ENCODE data around the gene CRYL1.

The CRYL1 gene

DNA sequence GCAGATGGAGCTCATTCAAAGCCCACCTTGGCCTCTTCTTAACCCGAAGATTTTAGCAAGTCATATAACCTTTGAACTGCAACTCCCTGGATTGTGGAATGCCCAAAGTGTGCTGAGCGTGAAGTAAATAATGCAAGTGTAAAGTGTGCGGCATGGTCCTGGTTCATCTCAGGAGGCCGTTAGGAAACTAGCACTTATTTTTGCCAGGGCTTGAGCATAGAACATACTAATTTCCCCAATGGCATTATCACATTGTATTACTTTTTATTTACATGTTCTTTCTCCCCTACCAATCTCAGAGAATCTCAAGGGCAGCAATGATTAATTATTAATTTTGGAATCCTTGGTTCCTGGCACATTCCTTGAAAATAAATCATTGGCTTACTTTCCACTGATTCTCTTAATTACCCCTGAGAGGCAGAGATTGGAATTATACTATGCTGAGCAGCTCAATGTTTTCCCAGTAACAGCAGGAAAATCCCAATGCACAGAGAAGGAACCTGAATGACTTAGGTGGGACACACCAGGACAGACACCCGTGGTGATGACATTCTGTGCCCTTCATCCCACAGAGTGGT lies 164.7 kb downstream of the CRYL1 start:
- DNase-seq = no peak

DNA sequence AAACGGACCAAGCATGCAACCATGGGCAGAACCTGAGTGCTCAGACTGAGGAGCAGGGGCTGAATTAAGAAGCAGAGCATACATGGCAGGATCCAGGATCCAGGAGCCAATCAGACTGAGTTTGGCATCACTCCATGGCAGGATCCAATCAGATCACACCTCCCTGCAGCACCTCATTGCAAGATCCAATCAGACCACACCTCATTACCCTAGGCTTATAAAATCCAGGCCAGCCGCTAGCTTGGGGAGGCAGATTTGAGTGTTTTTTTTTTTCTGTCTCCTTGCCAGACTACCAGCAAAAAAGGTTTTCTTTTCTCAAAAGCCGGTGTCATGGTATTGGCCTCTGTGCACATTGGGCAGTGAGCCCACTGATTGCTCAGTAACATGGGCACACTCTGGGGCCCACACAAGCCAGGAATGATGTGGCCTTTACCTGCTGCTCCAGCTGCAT lies 165.6 kb downstream of the CRYL1 start:
- DNase-seq = no peak

DNA sequence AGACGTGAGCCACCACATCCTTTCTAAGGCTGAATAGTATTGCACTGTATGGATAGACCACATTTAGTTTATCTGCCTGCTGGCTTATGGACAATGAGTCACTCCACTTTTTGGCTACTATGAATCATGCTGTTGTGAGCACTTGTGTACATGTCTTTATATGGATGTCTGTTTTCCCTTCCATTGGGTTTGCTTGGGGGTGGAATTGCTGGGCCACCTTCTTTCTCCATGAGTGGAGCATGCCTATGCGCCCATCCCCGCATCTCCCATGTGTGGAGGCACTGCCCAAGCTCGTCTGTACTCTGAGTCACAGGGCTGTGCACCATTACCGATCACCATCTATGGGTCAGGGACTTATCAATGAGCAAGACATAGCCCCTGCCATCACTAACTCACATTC lies 166.3 kb downstream of the CRYL1 start:
- no peak for DNase-seq

DNA sequence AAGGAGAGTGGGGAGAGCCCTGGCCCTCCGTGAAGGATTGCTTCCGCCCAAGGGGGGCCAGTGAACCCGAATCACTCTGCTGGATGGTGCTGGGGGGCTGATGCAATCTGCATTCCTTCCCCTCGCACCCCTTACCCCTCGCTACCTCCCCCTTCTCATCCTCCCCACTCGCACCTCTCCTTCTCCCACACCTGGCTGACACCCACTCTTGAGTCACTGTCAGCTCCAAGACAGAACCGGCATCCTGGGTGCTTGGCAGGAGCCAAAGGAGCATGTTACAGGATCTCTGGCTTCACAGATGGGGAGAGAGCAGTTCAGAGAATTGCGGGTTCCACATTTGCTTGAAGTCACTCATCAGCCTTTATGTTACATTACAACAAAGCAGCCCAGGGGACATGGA lies 167.6 kb downstream of the CRYL1 start:
- DNase-seq = no peak

DNA sequence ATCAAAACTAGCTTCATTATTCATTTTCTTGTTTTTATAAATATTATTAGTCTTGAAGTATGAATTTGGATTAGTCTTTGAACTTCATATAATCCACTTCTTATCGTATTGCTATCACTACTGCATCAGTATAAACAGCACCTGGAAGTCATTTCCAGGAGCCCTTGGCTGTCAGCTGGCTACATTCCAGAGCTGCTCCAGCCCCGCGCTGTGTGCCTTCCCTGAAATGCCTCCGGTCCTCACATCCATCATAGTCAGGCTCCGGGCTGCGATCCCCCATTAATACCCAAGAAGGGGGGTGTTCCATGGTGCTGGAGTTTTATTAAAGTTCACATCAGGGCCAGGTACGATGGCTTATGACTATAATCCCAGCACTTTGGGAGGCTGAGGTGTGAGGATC lies 169.2 kb downstream of the CRYL1 start:
- DNase-seq = no peak

DNA sequence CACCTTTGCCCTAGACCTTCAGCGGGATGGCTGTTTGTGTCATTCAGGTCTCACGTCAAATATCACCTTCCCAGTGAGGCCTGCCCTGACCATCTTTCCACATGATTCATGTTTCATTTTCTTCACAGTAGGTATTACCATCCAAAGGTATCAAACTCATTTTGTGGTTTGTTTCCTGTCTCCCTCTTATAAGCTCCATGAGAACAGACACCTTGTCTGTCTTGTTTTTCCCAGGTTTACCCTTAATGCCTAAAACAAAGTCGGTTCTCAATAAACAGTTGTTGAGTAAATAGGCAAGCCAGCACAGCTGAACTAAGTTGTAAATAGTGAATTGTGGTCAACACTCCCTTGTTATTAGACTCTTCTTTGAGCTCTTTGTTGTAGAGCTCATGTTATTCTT lies 170.9 kb downstream of the CRYL1 start:
- no peak for DNase-seq

DNA sequence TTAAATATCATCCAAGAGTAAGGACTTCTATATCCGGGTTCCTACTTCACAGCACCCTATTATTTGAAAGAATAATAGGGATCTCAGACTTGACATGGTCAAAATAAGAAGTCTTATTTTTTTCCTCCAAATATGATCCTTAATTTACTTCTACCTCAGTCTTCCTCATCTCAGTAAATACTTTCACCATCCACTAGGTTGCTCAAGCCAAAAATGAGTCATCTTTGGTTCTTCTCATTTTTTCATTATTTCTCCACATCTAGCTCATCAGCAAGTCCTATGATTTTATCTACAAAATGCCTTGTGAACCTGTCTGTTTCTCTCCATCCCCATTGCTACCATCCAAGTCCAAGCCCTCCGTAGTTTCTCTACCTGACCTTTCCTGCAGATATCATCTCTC lies 171.7 kb downstream of the CRYL1 start:
- DNase-seq = no peak
